ENCODE measurements around the gene FBXO42.

DNA sequence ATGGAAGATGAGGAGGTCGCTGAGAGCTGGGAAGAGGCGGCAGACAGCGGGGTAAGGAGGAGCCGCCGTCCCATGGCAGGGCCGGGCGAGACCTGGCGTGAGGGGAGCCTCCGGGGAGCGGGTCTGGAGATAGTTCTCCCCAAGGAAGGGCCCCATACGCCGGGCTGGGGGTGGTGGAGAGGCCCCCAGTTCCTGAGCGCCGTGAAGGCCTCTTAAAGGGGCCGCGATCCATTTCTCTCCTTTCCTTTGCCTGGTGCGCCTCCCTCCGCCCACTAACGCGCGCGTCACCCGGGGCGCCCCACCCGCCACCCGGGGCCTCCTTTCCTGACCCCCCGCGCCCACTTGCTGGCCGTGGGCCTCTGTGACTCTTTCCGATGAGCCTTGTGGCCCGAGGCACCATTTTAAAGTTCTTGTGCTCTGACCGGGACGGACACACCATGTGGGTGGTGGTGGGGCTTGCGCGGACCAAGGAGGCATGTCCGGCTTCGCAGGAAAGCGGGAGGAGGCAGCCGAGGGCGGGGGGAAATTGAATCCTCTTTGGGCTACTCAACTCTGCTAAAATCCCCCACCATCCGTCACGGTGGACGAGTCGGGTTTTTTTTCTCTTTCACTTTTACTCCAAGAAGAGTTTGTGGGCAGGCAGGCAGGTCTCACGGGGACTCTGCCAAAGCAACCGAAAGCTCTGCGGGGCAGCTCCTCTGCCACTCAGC is 15.1 kb upstream of the FBXO42 start:
- TF ChIP-seq, protein P1, sequence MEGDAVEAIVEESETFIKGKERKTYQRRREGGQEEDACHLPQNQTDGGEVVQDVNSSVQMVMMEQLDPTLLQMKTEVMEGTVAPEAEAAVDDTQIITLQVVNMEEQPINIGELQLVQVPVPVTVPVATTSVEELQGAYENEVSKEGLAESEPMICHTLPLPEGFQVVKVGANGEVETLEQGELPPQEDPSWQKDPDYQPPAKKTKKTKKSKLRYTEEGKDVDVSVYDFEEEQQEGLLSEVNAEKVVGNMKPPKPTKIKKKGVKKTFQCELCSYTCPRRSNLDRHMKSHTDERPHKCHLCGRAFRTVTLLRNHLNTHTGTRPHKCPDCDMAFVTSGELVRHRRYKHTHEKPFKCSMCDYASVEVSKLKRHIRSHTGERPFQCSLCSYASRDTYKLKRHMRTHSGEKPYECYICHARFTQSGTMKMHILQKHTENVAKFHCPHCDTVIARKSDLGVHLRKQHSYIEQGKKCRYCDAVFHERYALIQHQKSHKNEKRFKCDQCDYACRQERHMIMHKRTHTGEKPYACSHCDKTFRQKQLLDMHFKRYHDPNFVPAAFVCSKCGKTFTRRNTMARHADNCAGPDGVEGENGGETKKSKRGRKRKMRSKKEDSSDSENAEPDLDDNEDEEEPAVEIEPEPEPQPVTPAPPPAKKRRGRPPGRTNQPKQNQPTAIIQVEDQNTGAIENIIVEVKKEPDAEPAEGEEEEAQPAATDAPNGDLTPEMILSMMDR (conservative IDR thresholded peaks at IDR 0.05 in 1 of 2, IDR thresholded peaks at IDR 0.05 in 1 of 2; ENCODE audit: low read depth in 1 of 2, low read length in 2 of 2): no peak
- TF ChIP-seq EZH2 (IDR thresholded peaks at IDR 0.05; ENCODE audit: low read length, missing control alignments): no peak
